H7 (cell line): ENCODE results near the gene FZD7. TPM values are rescaled to one million over a fixed set of nuclear protein-coding genes. Genes with fewer than 3 reads are reported as not detected.

Experiments used
- DNase-seq: peaks from one replicate; pipeline ENCODE4 v3.0.0; 2012
- H3K27me3 ChIP-seq: 2 replicates; pipeline ENCODE4 v1.6.0; 2011; ENCODE audit warnings: mild to moderate bottlenecking, low read length; ENCODE audit not compliant: control insufficient read depth, insufficient read depth
- H3K36me3 ChIP-seq: replicated peaks from 2 replicates; pipeline ENCODE4 v1.5.1; 2011; ENCODE audit warnings: low read length; ENCODE audit not compliant: control insufficient read depth, insufficient read depth
- H3K4me3 ChIP-seq: 2 replicates; pipeline ENCODE4 v1.5.1; 2011; ENCODE audit warnings: low read depth, mild to moderate bottlenecking, control low read depth, low read length, moderate library complexity; ENCODE audit not compliant: insufficient read depth
- total RNA-seq: library from RNA; depleted of rRNA; stranded (reverse); fragments of >200 nt; shearing (Covaris generic); gene quantifications from 2 replicates; pipeline ENCODE4 v1.2.3, GENCODE V29; 2014; rRNA removed

Gene FZD7
- total RNA-seq = 103 and 114 TPM in 2 replicates

DNA sequence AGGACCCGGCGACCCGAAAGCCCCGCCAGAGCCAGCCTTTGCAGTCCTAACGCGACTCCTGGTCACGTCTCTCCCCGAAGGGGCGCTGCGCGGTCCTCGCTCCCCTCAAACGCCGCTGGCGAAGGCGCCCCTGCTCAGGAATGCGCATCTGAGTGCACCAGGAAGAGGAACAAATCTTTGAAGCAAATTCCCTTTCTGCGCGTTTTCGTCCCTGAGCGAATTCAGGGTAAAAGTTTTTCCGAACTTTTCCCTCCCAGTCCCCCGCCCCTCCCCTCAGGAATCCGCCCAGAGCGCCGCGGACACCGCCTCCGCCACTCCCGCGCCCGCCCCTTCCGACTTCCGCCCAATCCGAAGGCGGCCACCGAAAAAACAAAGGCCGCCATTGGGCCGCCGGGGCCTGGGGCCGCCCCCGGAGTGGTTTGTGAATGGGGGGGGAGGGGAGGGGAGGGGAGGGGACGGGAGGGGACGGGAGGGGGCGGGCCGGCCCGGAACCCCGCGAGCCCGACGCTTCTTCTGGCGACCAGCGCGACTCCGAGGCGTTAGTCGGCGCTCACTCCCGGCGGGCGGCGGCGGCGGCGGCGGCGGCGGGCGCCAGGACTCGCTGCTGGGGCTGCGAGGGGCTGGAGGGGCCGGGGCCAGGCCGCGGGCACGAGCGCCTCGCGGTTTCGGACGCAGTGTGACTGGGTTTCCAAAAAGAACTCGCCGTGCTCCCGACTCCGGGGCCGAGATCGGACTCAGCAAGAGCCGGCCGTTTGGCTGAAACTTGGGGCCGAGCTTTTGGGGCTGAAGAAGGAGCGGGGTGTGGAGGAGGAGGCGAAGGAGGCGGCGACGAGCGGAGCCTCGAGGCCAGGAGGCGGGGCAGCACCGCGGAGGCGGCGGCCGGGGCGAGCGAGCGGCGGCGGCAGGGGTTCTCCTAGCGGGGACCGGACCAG lies at the start of gene FZD7:
TSS of gene FZD7 (plus strand) at position 539 of the 932 bp plus-strand sequence. CDS start 793 bp downstream, outside the sequence.
- H3K36me3 ChIP-seq = peaks cover 6% of the 10 kb centered on the region
- peaks cover 11% of the 10 kb centered on the region; the same call in 1 of the 2 replicates for H3K27me3 ChIP-seq
- peak within 1 kb of the TSS; percentile 87 for H3K4me3 ChIP-seq
- peak; percentile 99 for DNase-seq

DNA sequence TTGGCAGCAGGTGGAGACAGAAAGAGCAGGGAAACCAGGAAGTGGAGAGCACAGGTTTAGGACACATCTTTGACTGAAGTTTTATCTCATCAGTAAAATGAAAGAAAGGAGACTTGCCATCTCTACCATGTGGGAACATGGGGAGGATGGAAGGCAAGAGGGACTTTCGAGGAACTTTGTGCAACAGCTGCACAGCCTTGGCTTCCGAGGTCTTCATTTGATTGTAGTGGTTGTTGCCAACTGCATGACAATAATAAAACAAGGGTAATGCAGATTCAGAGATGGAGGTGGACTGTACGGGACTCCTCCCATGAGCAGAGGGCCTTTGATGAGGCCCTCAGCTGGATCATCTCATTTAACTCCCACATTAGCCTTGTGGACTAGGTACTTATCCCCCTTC lies 49.3 kb upstream of the FZD7 start:
- Histone ChIP-seq H3K4me3 (no peak overlapping the region), H3K27me3 (no peaks in the 10 kb centered on the region), H3K36me3 (no peaks in the 10 kb centered on the region)
- DNase-seq = no peak

DNA sequence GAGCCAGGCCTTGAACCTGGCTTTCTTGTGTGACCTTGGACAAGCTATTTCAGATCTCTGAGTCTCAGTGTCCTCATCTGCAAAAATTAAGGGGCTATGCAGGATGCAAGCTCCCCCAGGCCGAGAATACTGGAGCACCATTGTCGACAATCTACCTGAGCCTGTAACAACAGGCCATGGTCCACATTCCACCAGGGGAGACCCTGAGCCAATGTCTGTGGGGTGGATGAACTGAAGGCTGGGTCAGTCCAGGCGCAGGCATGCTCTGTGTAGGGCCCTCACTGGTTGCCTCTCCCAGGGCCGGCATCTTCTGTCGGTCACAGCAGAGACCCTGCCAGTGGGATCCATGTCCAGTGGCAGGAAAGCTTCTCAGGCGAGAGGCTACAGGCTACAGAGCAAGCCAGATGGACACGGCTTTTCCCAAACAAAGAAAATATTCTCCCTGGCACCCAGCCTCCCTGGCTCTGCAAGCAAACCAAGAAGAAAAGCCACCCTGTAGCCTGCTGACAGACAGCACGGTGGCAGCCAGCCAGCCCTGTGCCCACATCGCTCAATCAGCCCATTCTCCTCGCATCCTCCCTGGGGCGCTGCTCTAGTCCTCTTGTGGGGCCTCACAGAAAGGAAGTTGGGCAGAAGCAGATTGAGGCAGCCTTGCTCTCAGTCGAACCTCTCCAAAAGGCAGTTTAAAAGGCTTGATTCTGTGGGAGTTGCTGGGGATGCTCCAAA lies 48.7 kb upstream of the FZD7 start:
- DNase-seq = no peak
- H3K27me3 ChIP-seq = no peaks in the 10 kb centered on the region
- no peak overlapping the region for H3K4me3 ChIP-seq
- no peaks in the 10 kb centered on the region for H3K36me3 ChIP-seq

DNA sequence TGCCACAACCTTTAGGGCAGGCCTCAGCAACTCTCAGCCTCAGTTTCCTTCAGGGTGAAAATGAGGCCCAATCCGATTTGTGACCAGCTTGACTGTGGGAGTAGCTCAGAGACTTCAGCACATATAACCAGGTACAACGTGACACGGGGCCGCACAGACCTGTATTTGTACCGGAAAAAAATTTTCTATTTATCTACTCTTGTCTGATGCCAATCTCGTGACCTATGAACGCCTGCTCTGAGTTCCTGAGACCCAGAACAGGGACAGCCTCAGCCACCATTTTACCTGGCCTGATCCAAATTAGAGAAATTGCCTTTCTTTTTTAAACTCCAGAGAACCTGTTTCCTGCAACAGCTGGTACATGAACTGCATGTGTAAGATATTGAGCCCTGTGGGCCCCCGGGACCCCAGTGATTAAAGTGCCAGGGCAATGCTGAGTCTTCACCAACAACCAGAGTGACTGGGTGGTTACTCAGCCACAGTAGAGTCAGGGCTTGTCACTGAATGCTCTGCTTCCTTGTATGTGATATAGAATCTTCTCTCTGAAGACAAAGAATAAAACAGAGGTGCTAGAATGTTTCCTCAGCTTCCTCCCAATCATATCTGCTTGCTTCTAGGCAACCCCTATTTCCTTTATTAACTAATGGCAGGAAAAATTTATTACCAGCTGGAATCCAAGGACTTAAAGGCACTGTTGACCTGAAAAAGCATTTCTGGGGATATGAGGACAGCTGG lies 47.8 kb upstream of the FZD7 start:
- no peak for DNase-seq
- Histone ChIP-seq H3K4me3 (no peak overlapping the region), H3K36me3 (no peaks in the 10 kb centered on the region), H3K27me3 (no peaks in the 10 kb centered on the region)

DNA sequence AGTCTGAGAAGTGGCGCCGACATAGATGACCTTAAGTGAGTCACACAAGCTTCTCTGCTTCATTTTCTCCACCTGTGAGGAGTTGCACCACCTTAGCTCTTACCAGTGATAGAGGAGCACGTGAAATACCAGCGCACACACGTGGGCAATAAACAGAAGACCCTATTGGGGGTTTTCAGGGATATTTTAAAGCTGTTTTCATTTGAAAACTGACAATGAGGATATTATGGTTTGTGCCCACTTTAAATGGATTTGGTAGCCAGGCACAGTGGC lies 47.3 kb upstream of the FZD7 start:
- H3K27me3 ChIP-seq = no peaks in the 10 kb centered on the region
- H3K4me3 ChIP-seq = no peak overlapping the region
- no peaks in the 10 kb centered on the region for H3K36me3 ChIP-seq
- DNase-seq = no peak

DNA sequence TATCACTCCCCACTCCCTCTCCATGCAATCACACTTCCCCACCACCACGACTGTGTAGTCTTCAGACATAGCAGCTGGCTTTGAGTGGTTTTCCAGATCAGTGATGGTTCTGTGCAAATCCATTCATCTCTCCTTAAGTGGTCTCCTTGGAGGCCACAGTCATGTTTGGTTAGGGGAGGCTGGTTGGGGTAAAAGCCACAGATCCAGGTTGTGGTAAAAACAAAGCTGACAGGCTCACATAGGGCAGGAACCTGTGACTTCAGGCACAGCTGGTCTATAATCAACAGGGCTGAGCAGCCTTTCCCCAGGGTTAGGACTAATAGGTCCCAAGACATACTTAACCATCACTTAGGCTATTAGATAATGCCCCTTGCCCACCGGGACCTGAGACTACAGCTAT lies 46.2 kb upstream of the FZD7 start:
- Histone ChIP-seq H3K36me3 (no peaks in the 10 kb centered on the region), H3K4me3 (no peak overlapping the region), H3K27me3 (no peaks in the 10 kb centered on the region)
- no peak for DNase-seq

DNA sequence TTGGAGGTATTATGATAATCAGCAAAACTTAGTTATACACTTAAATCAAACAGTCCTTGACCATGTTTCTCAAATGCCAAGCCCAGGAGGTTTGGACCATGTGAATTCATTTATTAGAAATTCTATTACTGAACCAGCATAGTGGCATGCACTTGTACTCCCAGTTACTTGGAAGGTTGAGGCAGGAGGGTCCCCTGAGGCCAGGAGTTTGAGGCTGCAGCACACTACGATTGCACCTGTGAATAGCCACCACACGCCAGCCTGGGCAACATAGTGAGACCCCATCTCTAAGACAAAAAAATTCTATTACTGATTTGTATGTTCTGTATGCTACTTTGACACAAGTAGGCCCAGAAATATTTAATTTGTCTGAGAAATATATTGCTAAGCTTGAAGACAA lies 43.6 kb upstream of the FZD7 start:
- DNase-seq = no peak
- no peak overlapping the region for H3K4me3 ChIP-seq
- no peaks in the 10 kb centered on the region for H3K36me3 ChIP-seq
- H3K27me3 ChIP-seq = no peaks in the 10 kb centered on the region

DNA sequence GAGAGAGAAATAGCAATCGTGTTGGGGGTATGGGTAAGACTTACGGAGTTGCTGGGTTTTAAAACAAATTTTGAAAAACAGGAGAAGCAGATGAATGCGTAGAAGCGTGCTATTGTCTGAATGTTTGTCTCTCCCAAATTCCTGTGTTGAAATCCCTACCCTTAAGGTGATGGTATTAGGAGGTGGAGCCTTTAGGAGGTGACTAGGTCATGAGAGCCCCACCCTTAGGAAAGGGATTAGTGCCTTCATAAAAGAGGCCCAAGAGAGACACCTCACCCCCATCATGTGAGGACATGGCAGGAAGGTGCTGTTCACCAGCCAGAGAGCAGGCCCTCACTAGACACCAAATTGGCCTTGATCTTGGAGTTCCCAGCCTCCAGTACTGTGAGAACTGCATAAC lies 40.7 kb upstream of the FZD7 start:
- Histone ChIP-seq H3K36me3 (no peaks in the 10 kb centered on the region), H3K27me3 (no peaks in the 10 kb centered on the region)
- no peak for DNase-seq

DNA sequence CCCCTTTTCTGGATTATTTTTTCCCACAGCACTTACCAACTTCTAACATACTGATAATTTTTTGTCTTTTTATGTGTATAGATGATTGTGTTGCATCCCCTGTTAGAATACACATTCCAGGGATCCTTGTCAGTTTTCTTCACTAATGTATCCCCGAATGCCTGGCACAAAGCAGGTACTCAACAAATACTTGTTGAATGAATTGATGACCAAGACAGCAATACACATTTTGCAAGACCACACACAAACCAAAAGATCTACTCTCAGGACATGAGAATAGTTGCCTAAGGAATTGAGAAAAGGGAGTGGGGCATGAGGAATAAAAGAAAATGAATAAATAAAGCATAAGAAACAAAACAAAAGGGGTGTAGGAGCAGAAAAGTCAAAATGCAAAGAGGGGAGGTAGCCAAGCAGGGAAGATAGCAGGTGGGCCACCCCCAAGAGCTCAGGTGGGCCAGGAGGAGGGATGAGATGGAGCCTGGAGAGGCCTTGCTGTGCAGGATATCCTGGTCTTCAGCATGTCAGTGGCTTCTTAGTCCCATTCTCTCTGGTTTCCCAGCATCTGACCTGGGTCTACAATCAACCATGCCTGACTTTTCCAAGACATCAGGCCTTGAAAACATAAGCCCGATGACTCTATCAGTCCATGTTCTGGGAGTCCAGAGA lies 38.5 kb upstream of the FZD7 start:
- Histone ChIP-seq H3K4me3 (no peak overlapping the region), H3K36me3 (no peaks in the 10 kb centered on the region), H3K27me3 (no peaks in the 10 kb centered on the region)
- DNase-seq = no peak

More for the DNA sequence above, 40.7 kb upstream of the FZD7 start:
- H3K4me3 ChIP-seq = no peak overlapping the region

DNA sequence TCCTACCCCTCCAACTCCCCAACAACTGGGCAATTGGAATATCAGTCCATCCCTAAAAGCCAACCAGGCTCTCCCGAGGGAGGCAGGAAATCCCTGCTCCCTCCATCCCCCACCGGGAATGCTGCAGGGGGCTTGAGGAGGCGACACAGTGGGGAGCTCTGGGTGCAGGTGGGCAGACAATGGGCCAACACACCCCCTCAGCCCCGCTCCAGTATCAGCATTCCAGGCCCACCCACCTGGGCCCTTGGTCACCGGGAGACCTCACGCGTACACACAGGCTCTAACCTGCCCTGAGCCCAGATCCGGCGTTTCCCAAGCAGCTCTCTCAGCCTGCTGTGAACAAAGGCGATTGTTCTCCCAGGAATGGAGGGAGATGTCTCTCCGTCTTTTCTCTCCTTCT lies 37.6 kb upstream of the FZD7 start:
- H3K4me3 ChIP-seq = no peak overlapping the region
- no peaks in the 10 kb centered on the region for H3K27me3 ChIP-seq
- DNase-seq = peak; percentile 84
- H3K36me3 ChIP-seq = no peaks in the 10 kb centered on the region

DNA sequence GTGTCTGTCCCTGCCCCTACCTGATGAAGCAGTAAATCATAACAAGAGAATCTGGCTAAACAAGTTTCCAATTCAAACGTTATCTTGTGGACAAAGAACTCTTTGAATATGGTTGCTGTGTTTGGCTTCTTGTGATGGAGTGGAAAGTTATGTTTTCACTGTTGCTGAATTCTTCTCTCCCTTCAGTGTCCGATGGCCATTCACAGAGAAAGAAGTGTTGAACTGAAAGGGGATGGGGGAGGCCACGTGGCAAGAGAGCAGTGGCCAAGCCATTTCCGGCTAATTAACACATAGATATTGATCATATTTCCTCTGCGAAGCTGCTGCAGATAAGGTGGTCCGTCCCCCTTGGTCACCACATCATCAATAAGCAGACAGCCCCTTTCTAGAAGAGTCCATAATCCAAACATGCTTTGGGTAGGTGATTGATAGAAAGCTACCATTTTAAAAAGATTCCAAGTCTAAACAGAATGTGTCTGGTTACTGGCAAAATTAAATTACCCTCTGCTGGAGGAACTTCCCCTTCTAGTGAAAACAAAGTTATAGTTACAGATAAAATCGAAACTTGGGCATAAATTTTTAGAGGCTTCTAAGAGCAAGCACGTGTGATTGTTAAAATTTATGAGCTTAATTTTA lies 36.9 kb upstream of the FZD7 start:
- no peaks in the 10 kb centered on the region for H3K36me3 ChIP-seq
- H3K4me3 ChIP-seq = no peak overlapping the region
- no peak for DNase-seq
- no peaks in the 10 kb centered on the region for H3K27me3 ChIP-seq

DNA sequence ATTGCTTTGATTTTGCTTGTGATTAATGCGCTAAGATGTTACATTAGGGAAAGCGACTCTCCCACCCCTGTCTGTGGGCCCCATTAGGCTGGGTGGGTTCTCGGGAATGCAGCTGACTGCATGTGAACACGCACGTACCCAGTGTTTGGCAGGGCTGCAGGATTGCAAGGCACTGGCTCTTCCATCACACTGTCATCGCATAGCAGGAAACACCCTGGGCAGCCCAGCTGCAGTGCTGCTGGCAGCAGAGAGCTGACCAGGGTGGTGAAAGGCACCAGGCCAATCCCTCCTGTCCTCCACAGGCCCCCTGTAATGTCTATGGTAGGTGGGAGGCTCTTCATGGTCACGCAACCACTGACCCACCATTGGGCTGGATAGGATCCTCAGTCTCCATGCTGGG lies 34.4 kb upstream of the FZD7 start:
- no peaks in the 10 kb centered on the region for H3K36me3 ChIP-seq
- no peak for DNase-seq
- H3K4me3 ChIP-seq = no peak overlapping the region
- no peaks in the 10 kb centered on the region for H3K27me3 ChIP-seq

DNA sequence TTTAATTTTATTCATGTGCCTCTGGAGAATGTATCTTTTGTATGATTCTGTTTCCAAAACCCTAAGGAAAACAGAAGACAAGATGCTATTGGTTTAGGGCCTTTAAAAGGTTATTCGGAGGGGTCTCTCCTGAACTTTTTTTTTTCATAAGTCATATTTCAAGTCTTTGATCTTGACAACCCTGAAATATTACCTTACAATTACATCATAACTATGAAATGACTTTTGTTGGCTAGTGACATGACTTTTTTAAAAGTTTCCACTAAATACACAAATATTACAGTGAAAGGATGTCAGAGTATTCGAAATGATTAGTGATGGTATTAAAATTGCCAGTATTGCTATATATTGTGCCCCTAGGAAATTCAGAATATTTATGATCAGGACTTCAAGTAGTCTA lies 31.8 kb upstream of the FZD7 start:
- Histone ChIP-seq H3K27me3 (no peaks in the 10 kb centered on the region), H3K4me3 (no peak overlapping the region), H3K36me3 (no peaks in the 10 kb centered on the region)
- no peak for DNase-seq

DNA sequence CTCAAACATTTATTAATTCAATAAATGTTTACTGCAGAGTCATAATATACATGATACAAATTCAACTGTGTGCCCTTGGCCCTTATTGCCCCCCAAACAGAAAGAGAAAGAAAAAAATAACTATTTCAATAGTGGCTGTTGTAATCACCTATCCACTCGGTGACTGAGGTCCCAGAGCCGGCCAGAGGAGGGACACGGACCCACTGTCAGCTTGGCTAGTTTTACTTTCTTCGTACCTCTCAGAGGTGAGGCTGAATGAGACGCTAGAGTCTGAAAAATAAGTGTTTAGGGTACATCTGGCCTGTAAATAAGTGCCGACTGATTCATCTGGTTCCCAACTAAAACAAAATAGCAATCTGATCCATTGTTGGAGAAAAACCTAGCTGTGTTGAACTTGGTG lies 31.3 kb upstream of the FZD7 start:
- DNase-seq = peak; percentile 60
- Histone ChIP-seq H3K36me3 (no peaks in the 10 kb centered on the region), H3K4me3 (no peak overlapping the region), H3K27me3 (no peaks in the 10 kb centered on the region)
